Stimulated activated CD4-positive, alpha-beta T cell treated with anti-CD3 and anti-CD28 coated beads, Interleukin-2, amount 100 ng/mL, for 4 hours (primary cell): ENCODE results near the gene ESRRB.

Experiments
- DNase-seq: peaks from one replicate; pipeline ENCODE4 v3.0.0-alpha.2; 2020; ENCODE audit warnings: low read depth

Gene ESRRB

GRCh38 chr14:76375947-76376404 lies at the start of gene ESRRB:
Gene ESRRB (plus strand): TSS chr14:76376137. CDS start chr14:76376402, 265 bp downstream.
- DNase-seq: no peak

DNA sequence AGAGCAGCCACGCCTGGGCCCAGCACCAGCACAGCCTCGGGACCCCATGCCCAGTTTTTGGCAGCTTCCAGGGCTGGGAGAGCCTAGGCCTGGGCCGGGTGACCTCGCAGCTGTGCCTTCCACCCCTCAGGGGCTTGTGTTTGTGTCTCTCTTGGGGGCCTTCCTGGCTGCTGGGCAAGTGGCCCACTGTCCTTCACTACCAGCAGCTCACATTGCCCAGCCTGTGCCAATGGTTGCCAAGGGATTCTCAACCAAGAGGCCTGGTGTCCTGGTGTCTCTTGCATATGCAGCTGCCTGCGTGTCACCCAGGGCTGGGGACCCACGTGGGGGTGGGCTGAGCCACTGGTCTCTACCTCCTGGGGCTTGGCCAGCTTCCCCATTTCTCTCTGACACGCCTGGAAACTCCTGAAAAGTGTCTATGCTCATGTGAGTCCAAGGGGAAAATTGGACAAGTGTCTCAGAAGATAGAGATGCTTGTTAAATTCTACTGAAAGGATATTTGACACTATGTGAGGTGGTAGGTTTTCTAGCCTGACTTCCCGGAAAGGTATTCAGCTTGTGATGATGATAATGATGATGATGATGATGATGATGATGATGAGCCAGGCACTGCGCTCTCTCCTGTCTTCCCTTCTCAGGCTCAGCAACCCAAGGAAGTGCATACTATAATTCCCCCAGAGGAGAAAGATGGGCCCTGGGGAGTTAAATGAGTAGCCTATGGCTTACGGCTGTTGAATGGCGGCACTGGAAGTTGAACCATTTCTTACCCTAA lies 48.8 kb upstream of the ESRRB start:
- no peak for DNase-seq

GRCh38 chr14:76328457-76329137 lies 47.3 kb upstream of the ESRRB start:
- no peak for DNase-seq

DNA sequence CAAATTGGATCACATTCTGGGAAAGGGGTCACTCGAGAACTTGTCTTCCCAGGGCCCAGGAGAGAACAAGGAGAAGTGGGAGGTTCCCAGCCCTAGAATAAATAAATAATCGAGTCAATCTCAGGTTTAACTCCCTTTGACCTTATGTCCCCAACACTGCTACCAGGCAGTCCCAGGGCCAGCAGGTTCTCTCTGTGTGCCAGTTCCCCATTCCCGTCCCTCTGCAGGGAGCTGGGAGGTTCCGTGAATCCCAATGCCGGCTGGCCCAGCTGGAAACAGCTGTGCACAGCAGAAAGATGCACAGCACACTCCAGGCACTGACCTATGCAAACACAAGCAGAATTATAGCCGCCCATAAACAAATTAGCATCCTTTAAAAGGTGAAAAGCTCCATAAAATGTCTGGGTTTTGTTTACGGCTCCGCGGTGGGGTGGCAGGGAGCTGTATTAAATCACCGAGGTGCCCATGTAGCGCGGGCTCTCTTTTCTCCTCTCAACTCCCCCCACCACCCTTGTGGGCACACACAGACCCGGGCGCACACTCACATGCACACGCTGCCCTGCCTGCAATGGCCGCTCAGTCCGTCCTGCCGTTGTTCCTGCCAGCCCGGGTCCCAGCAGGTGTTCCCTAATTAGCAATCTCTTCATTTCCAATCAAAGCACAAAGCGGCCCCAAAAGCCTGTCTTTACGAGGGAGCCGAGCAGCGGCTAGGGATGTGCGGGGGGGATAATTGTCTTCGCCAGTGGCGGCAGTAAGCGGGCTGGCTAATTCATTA lies 46.6 kb upstream of the ESRRB start:
- DNase-seq: no peak

- no peak for DNase-seq
Observed at GRCh38 chr14:76329951-76330350, 46.0 kb upstream of the ESRRB start.

DNA sequence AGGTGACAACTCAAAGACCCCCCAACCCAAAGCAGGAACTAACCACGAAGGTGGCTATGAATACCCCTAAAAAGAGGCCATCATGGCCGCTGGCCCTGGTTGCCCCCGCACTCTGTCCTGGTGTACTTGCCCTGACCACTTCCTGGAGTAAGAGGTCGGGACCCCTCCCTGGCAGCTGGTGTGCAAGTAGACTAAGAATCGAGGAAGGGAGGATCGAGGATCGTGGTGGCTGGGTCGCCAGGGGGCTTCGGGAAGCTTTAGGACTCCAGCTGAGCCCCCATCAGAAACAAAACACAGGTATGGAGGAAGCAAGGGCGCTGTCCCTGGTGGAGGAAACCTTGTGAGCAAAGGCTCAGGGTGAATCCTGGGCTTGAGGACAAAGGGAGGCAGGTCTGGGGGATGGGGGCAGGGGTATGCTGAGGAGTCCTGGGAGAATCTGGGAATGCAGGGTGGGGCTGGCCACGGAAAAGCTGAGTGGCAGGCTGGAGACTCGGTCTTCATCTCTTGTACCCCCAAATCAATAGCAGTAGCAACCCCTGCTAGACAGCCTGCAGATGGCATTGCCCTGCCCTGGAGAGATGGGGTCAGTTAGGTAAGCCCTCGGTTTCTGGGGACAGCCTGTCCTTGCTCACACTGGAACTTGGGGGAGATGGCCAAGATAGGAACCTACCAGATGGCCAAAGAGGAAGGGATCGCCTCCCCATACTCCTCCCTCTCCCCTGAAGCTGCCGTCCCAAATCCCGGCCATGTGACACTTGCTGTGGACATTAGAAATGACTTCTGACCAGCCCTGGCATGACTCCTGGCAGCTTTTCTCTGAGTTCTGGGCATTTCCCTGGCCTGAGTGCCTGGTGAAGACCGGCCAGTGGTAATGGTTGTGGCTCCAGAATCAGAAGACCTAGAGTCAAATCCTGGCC lies 45.3 kb upstream of the ESRRB start:
- no peak for DNase-seq

DNA sequence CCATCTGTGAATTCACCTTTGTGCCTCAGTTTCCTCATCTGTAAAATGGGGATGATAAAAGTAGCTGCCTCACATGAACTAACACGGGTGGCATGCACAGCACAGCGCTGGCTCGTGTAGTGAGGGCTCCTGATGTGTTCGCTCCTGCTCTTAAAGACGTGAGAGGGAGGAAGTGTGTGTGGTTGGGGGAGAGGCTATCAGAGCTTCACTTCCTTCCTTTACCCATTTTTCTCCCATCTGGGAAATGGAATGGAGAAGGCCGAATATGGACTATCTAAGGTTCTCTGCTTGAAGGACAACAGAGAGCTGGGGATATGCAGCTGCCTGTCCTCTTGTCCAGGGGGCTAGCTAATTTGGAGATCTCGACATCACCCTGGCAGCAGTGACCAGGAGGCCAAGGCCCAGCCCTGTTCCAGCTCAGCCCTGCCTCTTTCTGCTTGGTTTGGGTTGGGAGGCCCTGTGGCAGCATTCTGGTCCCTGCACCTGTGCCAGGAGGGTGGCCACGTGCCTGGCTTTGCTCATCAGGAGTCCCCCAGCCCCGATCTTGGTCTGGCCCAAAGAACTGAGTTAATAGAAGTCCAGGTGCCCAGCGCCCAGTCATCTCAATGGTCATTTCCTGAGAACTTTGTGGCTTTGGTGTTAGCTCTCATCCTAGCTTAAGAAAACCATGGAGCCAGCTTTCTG lies 44.5 kb upstream of the ESRRB start:
- DNase-seq: no peak

DNA sequence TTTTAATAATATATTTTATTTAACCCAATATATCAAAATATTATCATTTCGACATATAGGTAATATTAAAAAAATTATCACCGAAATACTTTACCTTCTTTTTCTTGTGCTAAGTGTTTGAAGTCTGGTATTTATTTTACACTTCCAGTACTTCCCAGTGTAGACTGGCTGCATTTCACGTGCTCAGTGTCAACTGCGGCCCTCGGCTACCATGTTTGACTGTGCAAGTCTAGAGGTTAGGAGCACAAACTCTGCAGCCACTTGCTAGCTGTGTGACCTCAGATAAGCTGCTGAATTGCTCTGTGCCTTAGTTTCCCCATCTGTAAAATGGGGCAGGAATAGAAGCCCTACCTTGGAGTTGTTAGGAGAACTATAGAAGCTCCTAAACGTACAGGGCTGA lies 42.3 kb upstream of the ESRRB start:
- no peak for DNase-seq

DNA sequence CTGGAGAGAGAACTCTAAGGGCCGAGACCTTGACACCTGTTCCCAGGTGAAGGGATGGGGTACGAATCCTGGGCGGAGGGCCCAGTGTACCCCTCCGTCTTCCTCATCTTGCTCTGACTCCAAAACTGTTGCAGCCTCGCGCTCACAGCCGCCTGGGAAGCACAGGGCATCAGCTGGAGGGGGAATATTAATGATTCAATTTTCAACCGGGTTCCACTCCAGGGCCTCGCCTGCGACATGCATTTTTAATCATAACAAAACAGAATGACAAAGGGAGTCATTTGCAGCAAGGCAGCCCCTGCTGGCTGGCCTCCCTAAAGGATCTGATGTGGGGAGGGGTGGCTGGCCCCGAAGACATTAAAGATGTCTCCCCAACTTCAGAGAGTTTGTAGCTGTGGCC lies 41.6 kb upstream of the ESRRB start:
- DNase-seq: no peak

DNA sequence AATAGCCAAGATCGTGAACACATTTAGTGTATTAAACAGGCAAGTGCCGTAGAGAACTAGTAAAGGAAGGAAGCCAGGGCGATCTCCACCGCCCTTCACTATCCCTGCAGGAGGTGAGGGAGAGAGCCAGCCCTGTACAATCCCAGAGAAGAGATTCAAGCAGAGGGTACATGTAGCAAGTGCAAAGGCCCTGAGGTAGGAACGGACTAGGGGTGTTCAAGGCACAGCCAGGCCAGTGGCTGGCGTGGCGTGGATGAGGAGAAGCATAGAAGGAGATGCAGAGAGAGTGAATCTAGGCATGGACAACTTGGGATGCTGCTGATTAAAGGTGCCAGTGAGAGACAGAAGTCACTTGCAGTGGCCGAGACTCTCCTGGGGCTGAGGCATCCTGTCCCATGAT lies 39.1 kb upstream of the ESRRB start:
- no peak for DNase-seq

GRCh38 chr14:76337635-76338545 lies 38.0 kb upstream of the ESRRB start:
- no peak for DNase-seq

- DNase-seq: no peak
Observed at GRCh38 chr14:76339728-76340615, 36.0 kb upstream of the ESRRB start.

DNA sequence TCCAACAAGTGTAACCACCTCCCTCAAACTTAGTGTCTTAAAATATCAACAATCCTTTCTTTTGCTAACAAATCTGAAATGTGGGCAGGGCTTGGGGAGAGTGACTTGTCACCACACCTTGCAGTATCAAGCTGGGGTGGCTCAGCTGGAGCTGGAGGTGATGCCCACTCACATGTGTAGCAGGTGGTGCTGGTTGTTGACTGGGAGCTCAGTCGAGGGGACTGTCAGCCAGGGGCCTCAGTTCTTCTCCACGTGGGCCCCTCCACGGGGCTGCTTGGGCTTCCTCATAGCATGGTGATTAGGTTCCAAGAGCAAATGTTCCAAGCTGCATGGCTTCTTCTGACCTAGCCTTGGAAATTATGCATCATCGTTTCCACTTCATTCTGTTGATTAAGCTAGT lies 32.6 kb upstream of the ESRRB start:
- no peak for DNase-seq

DNA sequence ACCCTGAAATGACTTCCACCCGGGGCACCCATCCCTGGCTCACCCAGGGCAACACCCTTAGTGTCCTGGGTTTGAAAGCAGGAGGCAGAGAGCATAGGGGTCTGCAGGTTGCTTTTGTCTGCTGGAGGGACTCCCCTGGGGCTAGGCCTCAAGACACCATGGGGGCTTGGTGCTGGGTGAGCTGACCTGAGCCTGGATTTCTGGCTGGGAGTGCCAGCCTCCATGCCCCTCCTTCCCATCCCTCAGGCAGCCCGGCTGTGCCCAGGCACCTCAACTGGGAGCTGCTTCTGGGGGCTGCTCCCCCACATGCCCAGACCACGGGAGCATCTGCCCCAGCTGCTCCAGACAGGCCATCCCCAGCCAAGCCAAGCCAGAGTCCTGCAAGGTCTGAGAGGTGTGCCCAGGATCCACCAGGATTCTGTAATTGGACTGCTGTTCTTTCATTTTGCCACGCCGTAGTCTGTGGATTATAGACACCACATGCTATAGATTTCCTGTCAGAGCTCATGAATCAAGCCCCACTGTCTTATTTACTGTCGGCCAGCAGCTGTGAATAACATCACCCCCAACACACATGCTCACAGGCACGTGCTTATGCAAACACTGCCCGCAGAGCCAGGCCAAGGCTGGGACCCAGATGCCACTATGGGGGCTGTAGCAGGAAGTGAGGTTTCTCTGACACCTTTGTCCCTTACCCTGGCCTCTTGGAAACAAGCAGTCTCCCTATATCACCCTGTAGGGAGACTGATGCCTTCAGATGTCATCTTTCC lies 29.4 kb upstream of the ESRRB start:
- no peak for DNase-seq

GRCh38 chr14:76348898-76349297 lies 27.0 kb upstream of the ESRRB start:
- no peak for DNase-seq

GRCh38 chr14:76349993-76350392 lies 25.9 kb upstream of the ESRRB start:
- DNase-seq: no peak

GRCh38 chr14:76350671-76351070 lies 25.3 kb upstream of the ESRRB start:
- DNase-seq: no peak

GRCh38 chr14:76351941-76352340 lies 24.0 kb upstream of the ESRRB start:
- no peak for DNase-seq
